Glutamatergic neuron (in vitro differentiated cells): Measurements from ENCODE around the gene DPF1. TPM values are rescaled to one million over a fixed set of nuclear protein-coding genes. Genes with fewer than 3 reads are reported as not detected.

Experiments used
- DNase-seq: peaks from one replicate; pipeline ENCODE4 v3.0.0; 2022
- H3K27ac Mint-ChIP-seq: one replicate; pipeline ENCODE4 v1.8.0; 2020; ENCODE audit warnings: mild to moderate bottlenecking, mixed read lengths, inconsistent platforms; ENCODE audit not compliant: unreplicated experiment
- H3K27me3 Mint-ChIP-seq: one replicate; pipeline ENCODE4 v1.8.0; 2020; ENCODE audit warnings: mild to moderate bottlenecking, moderate library complexity, mixed read lengths, inconsistent platforms; ENCODE audit not compliant: unreplicated experiment
- H3K36me3 Mint-ChIP-seq: one replicate; pipeline ENCODE4 v1.8.0; 2020; ENCODE audit warnings: mild to moderate bottlenecking, mixed read lengths, inconsistent platforms; ENCODE audit not compliant: unreplicated experiment
- H3K4me1 Mint-ChIP-seq: one replicate; pipeline ENCODE4 v1.8.0; 2020; ENCODE audit warnings: mild to moderate bottlenecking, low read depth, mixed read lengths, inconsistent platforms; ENCODE audit not compliant: unreplicated experiment
- H3K4me3 Mint-ChIP-seq: one replicate; pipeline ENCODE4 v1.8.0; 2020; ENCODE audit warnings: mild to moderate bottlenecking, mixed read lengths, inconsistent platforms; ENCODE audit not compliant: unreplicated experiment
- H3K9me3 Mint-ChIP-seq: one replicate; pipeline ENCODE4 v1.8.0; 2020; ENCODE audit warnings: mild to moderate bottlenecking, moderate library complexity, mixed read lengths, inconsistent platforms; ENCODE audit not compliant: unreplicated experiment
- CTCF ChIP-seq: fragments of 200-600 bp; sonication (generic); IDR thresholded peaks from one replicate; pipeline ENCODE4 v1.5.0; 2021; ENCODE audit not compliant: partially characterized antibody, unreplicated experiment
- total RNA-seq: library from RNA; stranded (reverse); fragmentation: NEBNext Ultra II Directional; extraction: Animal tissue kit (Norgen Biotek cat#: 25700); gene quantifications from one replicate; pipeline ENCODE4 v1.2.1, GENCODE V29; 2021; ENCODE audit not compliant: unreplicated experiment

Gene DPF1
- total RNA-seq, 1 donor from 2014 or later: 33.8 TPM

- DNase-seq: no peak
- H3K4me3 Mint-ChIP-seq: no peak overlapping the region
Measured at GRCh38 chr19:38221421-38221820, 2.6 kb downstream of the DPF1 start.

GRCh38 chr19:38219221-38219620 lies 4.8 kb downstream of the DPF1 start:
- Mint-ChIP-seq H3K27me3 (peaks cover 9% of the 10 kb centered on the region), H3K4me3 (no peak overlapping the region), H3K4me1 (peaks cover 8% of the 10 kb centered on the region), H3K27ac (no peak overlapping the region), H3K36me3 (peaks cover 13% of the 10 kb centered on the region), H3K9me3 (peaks cover 8% of the 10 kb centered on the region)
- TF ChIP-seq CTCF: no peak
- no peak for DNase-seq

More at GRCh38 chr19:38221421-38221820, 2.6 kb downstream of the DPF1 start:
- peaks cover 12% of the 10 kb centered on the region for H3K27me3 Mint-ChIP-seq
- peaks cover 13% of the 10 kb centered on the region for H3K4me1 Mint-ChIP-seq
- TF ChIP-seq CTCF: no peak
- peaks cover 10% of the 10 kb centered on the region for H3K9me3 Mint-ChIP-seq
- H3K36me3 Mint-ChIP-seq: peaks cover 13% of the 10 kb centered on the region
- H3K27ac Mint-ChIP-seq: no peak overlapping the region

- no peak for DNase-seq
- Mint-ChIP-seq H3K36me3 (peaks cover 8% of the 10 kb centered on the region), H3K9me3 (peaks cover 10% of the 10 kb centered on the region), H3K4me1 (peaks cover 4% of the 10 kb centered on the region), H3K4me3 (no peak overlapping the region), H3K27ac (no peak overlapping the region), H3K27me3 (peaks cover 5% of the 10 kb centered on the region)
- TF ChIP-seq CTCF: no peak
Measured at GRCh38 chr19:38218204-38218603, 5.8 kb downstream of the DPF1 start.

GRCh38 chr19:38216785-38217641 lies 7.0 kb downstream of the DPF1 start:
- no peak for DNase-seq
- Mint-ChIP-seq H3K9me3 (peaks cover 6% of the 10 kb centered on the region), H3K27me3 (peaks cover 2% of the 10 kb centered on the region), H3K36me3 (peaks cover 4% of the 10 kb centered on the region), H3K4me3 (no peak overlapping the region), H3K4me1 (no peaks in the 10 kb centered on the region), H3K27ac (no peak overlapping the region)
- TF ChIP-seq CTCF: no peak
